Suprapubic skin (tissue), 4 donors: Measurements from ENCODE around the gene FOXN3. TPM values are rescaled to one million over a fixed set of nuclear protein-coding genes. Genes with fewer than 3 reads are reported as not detected.

Experiments used
- DNase-seq, 2 donors: peaks; one replicate each; pipeline ENCODE4 v3.0.0-alpha.2; 2019; ENCODE audit warnings: low spot score in 2 of 2
- H3K27ac ChIP-seq: fragments of 200-600 bp; sonication (generic); one replicate; pipeline ENCODE4 v1.5.1; 2019
- H3K27me3 ChIP-seq: fragments of 200-600 bp; sonication (generic); one replicate; pipeline ENCODE4 v1.5.1; 2019
- H3K36me3 ChIP-seq: fragments of 200-600 bp; sonication (generic); one replicate; pipeline ENCODE4 v1.5.1; 2019
- H3K4me1 ChIP-seq: fragments of 200-600 bp; sonication (generic); one replicate; pipeline ENCODE4 v1.5.1; 2019
- H3K4me3 ChIP-seq: fragments of 200-600 bp; sonication (generic); one replicate; pipeline ENCODE4 v1.5.1; 2019; ENCODE audit warnings: mild to moderate bottlenecking
- H3K9me3 ChIP-seq: fragments of 200-600 bp; sonication (generic); one replicate; pipeline ENCODE4 v1.5.1; 2019
- CTCF ChIP-seq, 2 donors: fragments of 200-600 bp in 1 of 2; fragments of 450-650 bp in 1 of 2; sonication (generic) in 1 of 2; IDR thresholded peaks; one replicate each; pipeline ENCODE4 v1.5.1; 2016 to 2019; ENCODE audit warnings: antibody characterized with exemption in 2 of 2, mild to moderate bottlenecking in 1 of 2, moderate library complexity in 1 of 2
- EP300 ChIP-seq: sonication (generic); formaldehyde crosslinking; IDR thresholded peaks from one replicate; pipeline ENCODE4 v1.6.1; 2017; ENCODE audit warnings: antibody characterized with exemption
- POLR2A ChIP-seq, 2 donors: fragments of 450-650 bp; IDR thresholded peaks; one replicate each; pipeline ENCODE4 v1.6.1; 2017; ENCODE audit warnings: antibody characterized with exemption in 2 of 2, mild to moderate bottlenecking in 2 of 2, moderate library complexity in 2 of 2
- POLR2AphosphoS5 ChIP-seq, 3 donors: sonication (generic); formaldehyde crosslinking; IDR thresholded peaks; one replicate each; pipeline ENCODE4 v1.6.1; 2017; ENCODE audit warnings: antibody characterized with exemption in 3 of 3
- WGBS: methylation state at CpG from one replicate; pipeline ENCODE4 v1.1.5; 2018; 5-methylcytosine and 5-hydroxymethylcytosine counted together
- total RNA-seq, 4 donors: library from RNA; depleted of rRNA; stranded (reverse); fragments of >200 nt; gene quantifications; one replicate each; pipeline ENCODE4 v1.1.0, GENCODE V29; 2016

The FOXN3 gene
- total RNA-seq, 4 donors from 2014 or later, result 117 to 272 (median 172) TPM

GRCh38 chr14:89110110-89110509 is 306.9 kb downstream of the FOXN3 start:
- Histone ChIP-seq H3K4me1 (no peaks in the 10 kb centered on the region), H3K36me3 (no peaks in the 10 kb centered on the region), H3K27me3 (peaks cover 2% of the 10 kb centered on the region), H3K27ac (no peak overlapping the region), H3K9me3 (no peaks in the 10 kb centered on the region), H3K4me3 (no peak overlapping the region)
- no peak for DNase-seq
- TF ChIP-seq POLR2A (IDR thresholded peaks at IDR 0.05) (no peak), EP300 (no peak), POLR2AphosphoS5 (IDR thresholded peaks at IDR 0.05) (no peak), CTCF (IDR thresholded peaks at IDR 0.05) (no peak)
- 98% methylated on average over 9 of the region's 9 CpGs for WGBS

- no peak for TF ChIP-seq POLR2AphosphoS5 (IDR thresholded peaks at IDR 0.05)
- Histone ChIP-seq H3K36me3 (no peaks in the 10 kb centered on the region), H3K4me1 (no peaks in the 10 kb centered on the region), H3K4me3 (no peak overlapping the region), H3K27me3 (peaks cover 2% of the 10 kb centered on the region), H3K27ac (no peak overlapping the region), H3K9me3 (no peaks in the 10 kb centered on the region)
- WGBS, result 91% methylated on average over 4 of the region's 4 CpGs
- no peak for DNase-seq
Measured at GRCh38 chr14:89108608-89109007, 308.4 kb downstream of the FOXN3 start.

GRCh38 chr14:89107626-89108025 is 309.4 kb downstream of the FOXN3 start:
- H3K4me1 ChIP-seq, result no peaks in the 10 kb centered on the region
- H3K9me3 ChIP-seq, result no peaks in the 10 kb centered on the region
- H3K4me3 ChIP-seq, result no peak overlapping the region
- DNase-seq, result no peak
- 66% methylated on average over 5 of the region's 5 CpGs for WGBS
- H3K27me3 ChIP-seq, result peaks cover 2% of the 10 kb centered on the region
- no peak for TF ChIP-seq CTCF (IDR thresholded peaks at IDR 0.05)
- no peak for TF ChIP-seq EP300
- no peak for TF ChIP-seq POLR2AphosphoS5 (IDR thresholded peaks at IDR 0.05)
- no peak for TF ChIP-seq POLR2A (IDR thresholded peaks at IDR 0.05)
- no peak overlapping the region for H3K27ac ChIP-seq
- no peaks in the 10 kb centered on the region for H3K36me3 ChIP-seq
